Activated CD8-positive, alpha-beta T cell treated with anti-CD3 and anti-CD28 coated beads for 36 hours (primary cell): Measurements from ENCODE around the gene GALNTL6. TPM values are rescaled to one million over a fixed set of nuclear protein-coding genes. Genes with fewer than 3 reads are reported as not detected.

ENCODE experiments used
- ATAC-seq: fragments of 200-7000 bp; cut with Tn5 transposase; one replicate; pipeline ENCODE4 v1.10.0; 2021; ENCODE audit warnings: mild to moderate bottlenecking, moderate library complexity
- CTCF ChIA-PET: fragments of 350-600 bp; sonication (Branson Sonifier 250); formaldehyde crosslinking; loops from one replicate; lab custom pipeline; 2021; ENCODE audit warnings: antibody characterized with exemption; lab: Charles Lee
- POLR2A ChIA-PET: fragments of 350-600 bp; sonication (Branson Sonifier 250); formaldehyde crosslinking; loops from one replicate; lab custom pipeline; 2021; ENCODE audit warnings: antibody characterized with exemption; lab: Charles Lee
- DNase-seq: peaks from one replicate; pipeline ENCODE4 v3.0.0-alpha.2; 2020
- H3K27ac Mint-ChIP-seq: one replicate; pipeline ENCODE4 v1.8.0; 2021; ENCODE audit warnings: mild to moderate bottlenecking, mixed read lengths
- H3K27me3 Mint-ChIP-seq: one replicate; pipeline ENCODE4 v1.8.0; 2021; ENCODE audit warnings: mixed read lengths
- H3K36me3 Mint-ChIP-seq: one replicate; pipeline ENCODE4 v1.8.0; 2021; ENCODE audit warnings: low read depth, mixed read lengths
- H3K4me1 Mint-ChIP-seq: one replicate; pipeline ENCODE4 v1.8.0; 2021; ENCODE audit warnings: low read depth, mixed read lengths
- H3K4me3 Mint-ChIP-seq: one replicate; pipeline ENCODE4 v1.8.0; 2021; ENCODE audit warnings: mild to moderate bottlenecking, moderate library complexity, mixed read lengths
- H3K9me3 Mint-ChIP-seq: one replicate; pipeline ENCODE4 v1.8.0; 2021; ENCODE audit warnings: mixed read lengths
- intact Hi-C: fragments of 100-400 bp; cut with micrococcal nuclease; formaldehyde crosslinking; loops from one replicate; pipeline ENCODE4 v1.10.0; 2022
- total RNA-seq, 2 experiments: library from RNA; stranded (reverse); gene quantifications; one replicate each; pipeline ENCODE4 v1.2.3, GENCODE V29; 2021
- TF ChIP-seq, protein P1 (sequence below): fragments of 200-600 bp; IDR thresholded peaks from one replicate; pipeline ENCODE4 v1.8.0; 2022; ENCODE audit warnings: antibody characterized with exemption, mild to moderate bottlenecking

The GALNTL6 gene
- total RNA-seq, 2 experiments from 2014 or later, result not detected

DNA sequence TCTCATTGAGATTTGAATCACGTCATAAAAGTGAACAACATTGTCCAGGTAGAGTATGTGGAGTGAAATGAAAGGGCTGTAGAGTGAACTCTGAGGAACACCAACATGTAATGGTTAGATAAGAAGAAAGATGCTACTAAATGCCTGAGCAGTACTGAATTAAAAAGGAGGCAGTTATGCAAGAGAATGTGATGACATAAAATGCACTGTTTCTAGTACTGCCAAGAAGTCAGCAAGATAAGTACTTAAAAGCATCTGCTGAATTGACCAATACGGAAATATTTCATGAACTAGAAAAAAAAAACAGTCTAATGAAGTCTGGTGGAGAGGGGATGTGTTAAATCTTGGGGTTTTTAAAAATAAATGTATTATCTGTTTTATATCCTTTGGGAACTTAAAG lies 771.6 kb downstream of the GALNTL6 start:
- Mint-ChIP-seq H3K36me3 (no peaks in the 10 kb centered on the region), H3K4me3 (no peak overlapping the region), H3K27ac (no peak overlapping the region), H3K9me3 (peaks cover 7% of the 10 kb centered on the region), H3K27me3 (no peaks in the 10 kb centered on the region), H3K4me1 (no peaks in the 10 kb centered on the region)
- TF ChIP-seq, protein P1, sequence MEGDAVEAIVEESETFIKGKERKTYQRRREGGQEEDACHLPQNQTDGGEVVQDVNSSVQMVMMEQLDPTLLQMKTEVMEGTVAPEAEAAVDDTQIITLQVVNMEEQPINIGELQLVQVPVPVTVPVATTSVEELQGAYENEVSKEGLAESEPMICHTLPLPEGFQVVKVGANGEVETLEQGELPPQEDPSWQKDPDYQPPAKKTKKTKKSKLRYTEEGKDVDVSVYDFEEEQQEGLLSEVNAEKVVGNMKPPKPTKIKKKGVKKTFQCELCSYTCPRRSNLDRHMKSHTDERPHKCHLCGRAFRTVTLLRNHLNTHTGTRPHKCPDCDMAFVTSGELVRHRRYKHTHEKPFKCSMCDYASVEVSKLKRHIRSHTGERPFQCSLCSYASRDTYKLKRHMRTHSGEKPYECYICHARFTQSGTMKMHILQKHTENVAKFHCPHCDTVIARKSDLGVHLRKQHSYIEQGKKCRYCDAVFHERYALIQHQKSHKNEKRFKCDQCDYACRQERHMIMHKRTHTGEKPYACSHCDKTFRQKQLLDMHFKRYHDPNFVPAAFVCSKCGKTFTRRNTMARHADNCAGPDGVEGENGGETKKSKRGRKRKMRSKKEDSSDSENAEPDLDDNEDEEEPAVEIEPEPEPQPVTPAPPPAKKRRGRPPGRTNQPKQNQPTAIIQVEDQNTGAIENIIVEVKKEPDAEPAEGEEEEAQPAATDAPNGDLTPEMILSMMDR, result no peak
- ATAC-seq, result no peak
- CTCF ChIA-PET, result no interaction called here
- DNase-seq, result no peak
- POLR2A ChIA-PET, result no interaction called here
- intact Hi-C loops, result no loop called here

DNA sequence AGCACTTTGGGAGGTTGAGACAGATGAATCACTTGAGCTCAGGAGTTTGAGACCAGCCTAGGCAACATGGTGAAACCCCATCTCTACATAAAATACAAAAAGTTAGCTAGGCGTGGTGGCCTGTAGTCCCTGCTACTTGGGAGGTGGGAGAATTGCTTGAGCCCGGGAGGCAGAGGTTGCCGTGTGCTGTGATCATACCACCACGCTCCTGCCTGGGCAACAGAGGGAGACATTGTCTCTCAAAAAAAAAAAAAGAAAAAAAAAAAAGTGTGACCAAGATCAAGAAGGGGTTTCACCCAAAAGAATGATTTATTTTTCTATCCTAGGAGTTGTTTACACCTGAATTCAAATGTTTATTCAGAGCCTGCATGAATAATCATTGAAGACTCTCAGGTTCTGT lies 783.0 kb downstream of the GALNTL6 start:
- H3K27me3 Mint-ChIP-seq, result no peaks in the 10 kb centered on the region
- DNase-seq (no peak), ATAC-seq (no peak)
- no peaks in the 10 kb centered on the region for H3K36me3 Mint-ChIP-seq
- intact Hi-C loops, result no loop called here
- H3K9me3 Mint-ChIP-seq, result peaks cover 1% of the 10 kb centered on the region
- H3K4me3 Mint-ChIP-seq, result no peak overlapping the region
- H3K4me1 Mint-ChIP-seq, result no peaks in the 10 kb centered on the region
- TF ChIP-seq, protein P1, result no peak
- ChIA-PET CTCF (no interaction called here), POLR2A (no interaction called here)
- H3K27ac Mint-ChIP-seq, result no peak overlapping the region

DNA sequence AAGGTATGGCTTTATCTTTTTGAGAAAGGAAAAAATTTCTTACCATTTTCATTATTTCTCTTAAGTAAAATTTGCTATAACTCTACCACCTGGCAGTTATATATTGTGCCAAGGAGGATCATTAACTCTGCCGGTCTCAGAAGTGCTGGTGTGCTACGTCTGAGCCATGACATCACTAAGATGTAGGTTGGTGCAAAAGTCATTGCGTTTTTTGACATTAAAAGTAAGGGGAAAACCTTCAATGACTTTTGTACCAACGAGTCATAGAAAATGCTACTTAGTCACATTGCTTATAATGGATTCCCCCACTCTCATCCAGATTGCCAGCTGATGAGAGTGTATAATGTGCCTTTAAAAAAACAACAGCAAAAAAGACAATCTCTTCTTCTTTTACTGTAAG lies 786.4 kb downstream of the GALNTL6 start:
- intact Hi-C loops, result no loop called here
- Mint-ChIP-seq H3K36me3 (no peaks in the 10 kb centered on the region), H3K27ac (no peak overlapping the region), H3K9me3 (peaks cover 2% of the 10 kb centered on the region), H3K27me3 (no peaks in the 10 kb centered on the region), H3K4me3 (no peak overlapping the region), H3K4me1 (no peaks in the 10 kb centered on the region)
- CTCF ChIA-PET, result no interaction called here
- DNase-seq (no peak), ATAC-seq (no peak)
- TF ChIP-seq, protein P1, result no peak
- POLR2A ChIA-PET, result no interaction called here

DNA sequence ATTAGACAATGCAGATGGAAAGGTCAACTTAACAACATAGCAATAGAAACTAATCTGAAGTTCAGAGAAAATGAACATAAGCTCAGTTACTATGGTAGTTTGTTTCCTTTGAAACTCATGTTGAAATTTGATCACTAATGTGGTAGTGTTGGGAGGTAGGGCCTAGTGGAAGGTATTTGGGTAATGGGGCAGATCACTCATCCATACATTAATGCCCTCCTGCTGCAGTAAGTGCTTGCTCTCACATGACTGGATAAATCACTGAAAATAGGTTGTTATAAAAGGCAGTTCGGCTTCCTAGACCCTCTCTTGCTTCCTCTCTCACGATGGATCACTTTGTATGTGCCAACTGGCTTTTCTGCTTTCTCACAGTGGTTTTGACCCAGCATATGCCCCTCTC lies 788.0 kb downstream of the GALNTL6 start:
- Mint-ChIP-seq H3K4me1 (no peaks in the 10 kb centered on the region), H3K36me3 (no peaks in the 10 kb centered on the region), H3K9me3 (peaks cover 5% of the 10 kb centered on the region), H3K4me3 (no peak overlapping the region), H3K27ac (no peak overlapping the region), H3K27me3 (no peaks in the 10 kb centered on the region)
- DNase-seq, result no peak
- ATAC-seq, result no peak
- TF ChIP-seq, protein P1, result no peak
- intact Hi-C loops, result no loop called here
- ChIA-PET CTCF (no interaction called here), POLR2A (no interaction called here)

DNA sequence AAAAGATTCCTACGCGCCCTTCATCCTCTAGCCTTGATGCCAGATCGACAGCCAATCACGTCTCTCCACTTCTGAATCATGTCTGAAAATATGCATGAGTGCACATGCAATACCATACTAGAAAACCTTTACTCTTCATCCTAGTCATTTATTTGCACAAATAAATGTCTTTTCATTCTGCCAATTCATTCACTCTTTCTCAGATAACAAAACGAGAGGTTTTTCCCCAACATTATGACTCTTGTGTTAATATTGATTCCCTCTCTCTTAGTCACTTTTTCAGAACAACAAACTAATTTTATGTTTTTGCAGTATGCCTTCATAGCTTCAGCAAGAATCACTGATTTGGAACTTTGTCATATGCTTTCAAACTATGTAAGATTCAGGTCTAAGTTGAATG lies 806.0 kb downstream of the GALNTL6 start:
- intact Hi-C loops, result no loop called here
- H3K9me3 Mint-ChIP-seq, result peaks cover under 1% of the 10 kb centered on the region
- no peak overlapping the region for H3K4me3 Mint-ChIP-seq
- POLR2A ChIA-PET, result no interaction called here
- no peak overlapping the region for H3K27ac Mint-ChIP-seq
- CTCF ChIA-PET, result no interaction called here
- DNase-seq (no peak), ATAC-seq (no peak)
- no peaks in the 10 kb centered on the region for H3K27me3 Mint-ChIP-seq
- TF ChIP-seq, protein P1, result no peak
- no peaks in the 10 kb centered on the region for H3K4me1 Mint-ChIP-seq
- H3K36me3 Mint-ChIP-seq, result no peaks in the 10 kb centered on the region
